Measurements from ENCODE around the gene VTA1. TPM values are rescaled to one million over a fixed set of nuclear protein-coding genes. Genes with fewer than 3 reads are reported as not detected.

The VTA1 gene
- total RNA-seq, 1 experiment from 2014 or later, result 67.8 TPM

DNA sequence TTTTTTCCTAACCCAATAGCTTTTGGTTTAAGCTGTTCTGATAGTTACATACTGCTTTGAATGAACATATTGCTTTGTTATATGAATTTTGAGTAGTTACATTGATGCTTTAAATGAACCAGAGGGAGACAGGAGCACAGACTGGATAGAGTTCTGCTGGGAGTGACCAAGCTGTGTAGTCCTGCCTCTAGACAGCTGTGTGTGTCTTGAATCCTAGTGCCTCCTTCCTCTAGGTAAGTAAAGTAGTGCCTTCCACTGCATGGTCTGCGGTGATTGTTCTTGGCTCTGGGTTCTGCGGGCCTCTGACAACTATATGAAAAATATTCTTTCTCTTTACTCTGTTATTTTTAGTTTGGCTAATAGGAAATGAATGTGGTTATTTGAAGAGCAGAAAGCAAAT lies 108.7 kb downstream of the VTA1 start:
- H2AFZ ChIP-seq (ENCODE audit: low read depth, low read length, poor library complexity, severe bottlenecking), result no peak overlapping the region
- no peaks in the 10 kb centered on the region for H3K27me3 ChIP-seq (ENCODE audit: insufficient read depth, low read length)
- no peak overlapping the region for H3K4me2 ChIP-seq (ENCODE audit: low read length)
- intact Hi-C loops (cut with micrococcal nuclease), result no loop called here
- RAD21 ChIA-PET (ENCODE audit: low non-redundant PET in 1 of 2, low total read pairs in 2 of 2, uncharacterized antibody in 2 of 2, unreplicated experiment in 2 of 2), result no interaction called here
- H3K4me1 ChIP-seq (ENCODE audit: control insufficient read depth in 1 of 2, insufficient read depth in 2 of 2, low read length in 2 of 2), result no peaks in the 10 kb centered on the region
- CTCF ChIA-PET, result no interaction called here
- H3K79me2 ChIP-seq (ENCODE audit: insufficient read depth, low read length), result no peaks in the 10 kb centered on the region
- ATAC-seq, result no peak
- H3K27ac ChIP-seq (ENCODE audit: low read depth, low read length), result no peak overlapping the region
- no peak overlapping the region for H3K9ac ChIP-seq (ENCODE audit: low read length)
- BruUV-seq (replicated peaks), result no TSS peak
- H3K4me3 ChIP-seq (replicated peaks in 1 of 2; ENCODE audit: low read depth in 1 of 2, low read length in 2 of 2), result no peak overlapping the region
- H4K20me1 ChIP-seq (ENCODE audit: insufficient read depth), result no peaks in the 10 kb centered on the region
- TF ChIP-seq, protein P1, sequence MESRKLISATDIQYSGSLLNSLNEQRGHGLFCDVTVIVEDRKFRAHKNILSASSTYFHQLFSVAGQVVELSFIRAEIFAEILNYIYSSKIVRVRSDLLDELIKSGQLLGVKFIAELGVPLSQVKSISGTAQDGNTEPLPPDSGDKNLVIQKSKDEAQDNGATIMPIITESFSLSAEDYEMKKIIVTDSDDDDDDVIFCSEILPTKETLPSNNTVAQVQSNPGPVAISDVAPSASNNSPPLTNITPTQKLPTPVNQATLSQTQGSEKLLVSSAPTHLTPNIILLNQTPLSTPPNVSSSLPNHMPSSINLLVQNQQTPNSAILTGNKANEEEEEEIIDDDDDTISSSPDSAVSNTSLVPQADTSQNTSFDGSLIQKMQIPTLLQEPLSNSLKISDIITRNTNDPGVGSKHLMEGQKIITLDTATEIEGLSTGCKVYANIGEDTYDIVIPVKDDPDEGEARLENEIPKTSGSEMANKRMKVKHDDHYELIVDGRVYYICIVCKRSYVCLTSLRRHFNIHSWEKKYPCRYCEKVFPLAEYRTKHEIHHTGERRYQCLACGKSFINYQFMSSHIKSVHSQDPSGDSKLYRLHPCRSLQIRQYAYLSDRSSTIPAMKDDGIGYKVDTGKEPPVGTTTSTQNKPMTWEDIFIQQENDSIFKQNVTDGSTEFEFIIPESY (IDR thresholded peaks at IDR 0.05; ENCODE audit: extremely low read depth, insufficient replicate concordance, low read length), result no peak
- TF ChIP-seq SRF (IDR thresholded peaks at IDR 0.05; ENCODE audit: low read depth) (no peak), POLR2A (IDR thresholded peaks at IDR 0.05; ENCODE audit: borderline replicate concordance, extremely low read depth, insufficient read depth, insufficient read length) (no peak), ELF1 (IDR thresholded peaks at IDR 0.05; ENCODE audit: borderline replicate concordance, low read depth) (no peak), TCF7L2 (IDR thresholded peaks at IDR 0.05; ENCODE audit: borderline replicate concordance, extremely low read depth, insufficient read depth, insufficient read length) (no peak), CBX3 (IDR thresholded peaks at IDR 0.05; ENCODE audit: low read depth) (no peak), POLR2AphosphoS5 (IDR thresholded peaks at IDR 0.05; ENCODE audit: low read depth, low read length) (no peak), EZH2phosphoT487 (IDR thresholded peaks at IDR 0.05; ENCODE audit: borderline replicate concordance) (no peak), ZNF274 (IDR thresholded peaks at IDR 0.05; ENCODE audit: low read depth, low read length) (no peak), JUND (IDR thresholded peaks at IDR 0.05) (no peak), YY1 (IDR thresholded peaks at IDR 0.05; ENCODE audit: extremely low read depth, insufficient replicate concordance, low read depth, low read length) (no peak), CEBPB (IDR thresholded peaks at IDR 0.05; ENCODE audit: low read depth) (no peak), ZFX (IDR thresholded peaks at IDR 0.05) (no peak), RAD21 (IDR thresholded peaks at IDR 0.05; ENCODE audit: low read depth) (no peak), SIN3A (IDR thresholded peaks at IDR 0.05; ENCODE audit: low read depth) (no peak), SP1 (IDR thresholded peaks at IDR 0.05; ENCODE audit: low read depth) (no peak)
- TF ChIP-seq, protein P2, sequence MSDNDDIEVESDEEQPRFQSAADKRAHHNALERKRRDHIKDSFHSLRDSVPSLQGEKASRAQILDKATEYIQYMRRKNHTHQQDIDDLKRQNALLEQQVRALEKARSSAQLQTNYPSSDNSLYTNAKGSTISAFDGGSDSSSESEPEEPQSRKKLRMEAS (IDR thresholded peaks at IDR 0.05), result no peak
- TF ChIP-seq, protein P3, sequence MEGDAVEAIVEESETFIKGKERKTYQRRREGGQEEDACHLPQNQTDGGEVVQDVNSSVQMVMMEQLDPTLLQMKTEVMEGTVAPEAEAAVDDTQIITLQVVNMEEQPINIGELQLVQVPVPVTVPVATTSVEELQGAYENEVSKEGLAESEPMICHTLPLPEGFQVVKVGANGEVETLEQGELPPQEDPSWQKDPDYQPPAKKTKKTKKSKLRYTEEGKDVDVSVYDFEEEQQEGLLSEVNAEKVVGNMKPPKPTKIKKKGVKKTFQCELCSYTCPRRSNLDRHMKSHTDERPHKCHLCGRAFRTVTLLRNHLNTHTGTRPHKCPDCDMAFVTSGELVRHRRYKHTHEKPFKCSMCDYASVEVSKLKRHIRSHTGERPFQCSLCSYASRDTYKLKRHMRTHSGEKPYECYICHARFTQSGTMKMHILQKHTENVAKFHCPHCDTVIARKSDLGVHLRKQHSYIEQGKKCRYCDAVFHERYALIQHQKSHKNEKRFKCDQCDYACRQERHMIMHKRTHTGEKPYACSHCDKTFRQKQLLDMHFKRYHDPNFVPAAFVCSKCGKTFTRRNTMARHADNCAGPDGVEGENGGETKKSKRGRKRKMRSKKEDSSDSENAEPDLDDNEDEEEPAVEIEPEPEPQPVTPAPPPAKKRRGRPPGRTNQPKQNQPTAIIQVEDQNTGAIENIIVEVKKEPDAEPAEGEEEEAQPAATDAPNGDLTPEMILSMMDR (IDR thresholded peaks at IDR 0.05 in 2 of 3, conservative IDR thresholded peaks at IDR 0.05 in 1 of 3; ENCODE audit: borderline replicate concordance in 1 of 3, insufficient read depth in 1 of 3, low read depth in 2 of 3, low read length in 2 of 3), result no peak
- TF ChIP-seq, protein P4, sequence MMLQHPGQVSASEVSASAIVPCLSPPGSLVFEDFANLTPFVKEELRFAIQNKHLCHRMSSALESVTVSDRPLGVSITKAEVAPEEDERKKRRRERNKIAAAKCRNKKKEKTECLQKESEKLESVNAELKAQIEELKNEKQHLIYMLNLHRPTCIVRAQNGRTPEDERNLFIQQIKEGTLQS (IDR thresholded peaks at IDR 0.05), result no peak
- TF ChIP-seq, protein P5, sequence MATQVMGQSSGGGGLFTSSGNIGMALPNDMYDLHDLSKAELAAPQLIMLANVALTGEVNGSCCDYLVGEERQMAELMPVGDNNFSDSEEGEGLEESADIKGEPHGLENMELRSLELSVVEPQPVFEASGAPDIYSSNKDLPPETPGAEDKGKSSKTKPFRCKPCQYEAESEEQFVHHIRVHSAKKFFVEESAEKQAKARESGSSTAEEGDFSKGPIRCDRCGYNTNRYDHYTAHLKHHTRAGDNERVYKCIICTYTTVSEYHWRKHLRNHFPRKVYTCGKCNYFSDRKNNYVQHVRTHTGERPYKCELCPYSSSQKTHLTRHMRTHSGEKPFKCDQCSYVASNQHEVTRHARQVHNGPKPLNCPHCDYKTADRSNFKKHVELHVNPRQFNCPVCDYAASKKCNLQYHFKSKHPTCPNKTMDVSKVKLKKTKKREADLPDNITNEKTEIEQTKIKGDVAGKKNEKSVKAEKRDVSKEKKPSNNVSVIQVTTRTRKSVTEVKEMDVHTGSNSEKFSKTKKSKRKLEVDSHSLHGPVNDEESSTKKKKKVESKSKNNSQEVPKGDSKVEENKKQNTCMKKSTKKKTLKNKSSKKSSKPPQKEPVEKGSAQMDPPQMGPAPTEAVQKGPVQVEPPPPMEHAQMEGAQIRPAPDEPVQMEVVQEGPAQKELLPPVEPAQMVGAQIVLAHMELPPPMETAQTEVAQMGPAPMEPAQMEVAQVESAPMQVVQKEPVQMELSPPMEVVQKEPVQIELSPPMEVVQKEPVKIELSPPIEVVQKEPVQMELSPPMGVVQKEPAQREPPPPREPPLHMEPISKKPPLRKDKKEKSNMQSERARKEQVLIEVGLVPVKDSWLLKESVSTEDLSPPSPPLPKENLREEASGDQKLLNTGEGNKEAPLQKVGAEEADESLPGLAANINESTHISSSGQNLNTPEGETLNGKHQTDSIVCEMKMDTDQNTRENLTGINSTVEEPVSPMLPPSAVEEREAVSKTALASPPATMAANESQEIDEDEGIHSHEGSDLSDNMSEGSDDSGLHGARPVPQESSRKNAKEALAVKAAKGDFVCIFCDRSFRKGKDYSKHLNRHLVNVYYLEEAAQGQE (IDR thresholded peaks at IDR 0.05; ENCODE audit: low read depth), result no peak
- H3K9me3 ChIP-seq (ENCODE audit: control insufficient read depth in 1 of 2, insufficient read depth in 1 of 2, low read depth in 1 of 2, low read length in 2 of 2), result no peaks in the 10 kb centered on the region
- no peaks in the 10 kb centered on the region for H3K9me2 ChIP-seq (ENCODE audit: insufficient read depth)
- POLR2A ChIA-PET, result no interaction called here
- H3K36me3 ChIP-seq (ENCODE audit: control insufficient read depth in 1 of 2, insufficient read depth in 2 of 2, low read length in 2 of 2), result no peaks in the 10 kb centered on the region
- no peak for DNase-seq (ENCODE audit: low read depth, low spot score)

Measured in HCT116 (cell line).